Ishikawa (cell line): ENCODE results near the gene GIT2.

Experiments
- CEBPB ChIP-seq: IDR thresholded peaks from 2 replicates; pipeline ENCODE4 v1.6.1; 2012
- CREB1 ChIP-seq: IDR thresholded peaks from 2 replicates; pipeline ENCODE4 v1.6.1; 2012; ENCODE audit warnings: low read depth
- EGR1 ChIP-seq: IDR thresholded peaks from 2 replicates; pipeline ENCODE4 v1.6.1; 2012
- EP300 ChIP-seq: IDR thresholded peaks from 2 replicates; pipeline ENCODE4 v1.6.1; 2012; ENCODE audit warnings: borderline replicate concordance
- FOXM1 ChIP-seq: IDR thresholded peaks from 2 replicates; pipeline ENCODE4 v1.6.1; 2012; ENCODE audit warnings: low read depth, borderline replicate concordance
- MAX ChIP-seq: IDR thresholded peaks from 2 replicates; pipeline ENCODE4 v1.6.1; 2012
- NFIC ChIP-seq: IDR thresholded peaks from 2 replicates; pipeline ENCODE4 v1.6.1; 2012
- RAD21 ChIP-seq: IDR thresholded peaks from 2 replicates; pipeline ENCODE4 v1.6.1; 2012; ENCODE audit warnings: low read depth
- TAF1 ChIP-seq: IDR thresholded peaks from 2 replicates; pipeline ENCODE4 v1.6.1; 2012; ENCODE audit warnings: low read depth, mild to moderate bottlenecking
- TCF12 ChIP-seq: IDR thresholded peaks from 2 replicates; pipeline ENCODE4 v1.6.1; 2012; ENCODE audit warnings: low read depth
- TEAD4 ChIP-seq: IDR thresholded peaks from 2 replicates; pipeline ENCODE4 v1.6.1; 2012
- USF1 ChIP-seq: IDR thresholded peaks from 2 replicates; pipeline ENCODE4 v1.6.1; 2012
- ZBTB7A ChIP-seq: IDR thresholded peaks from 2 replicates; pipeline ENCODE4 v1.6.1; 2012; ENCODE audit warnings: low read depth

- no peak for TF ChIP-seq CREB1
- TF ChIP-seq RAD21: no peak
- no peak for TF ChIP-seq ZBTB7A
- no peak for TF ChIP-seq EP300
- no peak for TF ChIP-seq MAX
- no peak for TF ChIP-seq USF1
- no peak for TF ChIP-seq EGR1
- no peak for TF ChIP-seq TEAD4
- TF ChIP-seq FOXM1: no peak
- no peak for TF ChIP-seq NFIC
- TF ChIP-seq TAF1: no peak
- TF ChIP-seq CEBPB: no peak
- no peak for TF ChIP-seq TCF12
Observed at GRCh38 chr12:109959411-109960093, 36.6 kb downstream of the GIT2 start.
